IPS-18a (cell line): ENCODE data around the gene ESYT3.

ENCODE experiments used
- H3K27ac ChIP-seq: one replicate; pipeline ENCODE4 v1.5.1; 2013; ENCODE audit warnings: low read length
- H3K27me3 ChIP-seq: one replicate; pipeline ENCODE4 v1.6.1; 2013; ENCODE audit warnings: mild to moderate bottlenecking, low read length; ENCODE audit not compliant: control insufficient read depth, insufficient read depth
- H3K36me3 ChIP-seq: one replicate; pipeline ENCODE4 v1.6.1; 2013; ENCODE audit warnings: low read depth, low read length; ENCODE audit not compliant: control insufficient read depth
- H3K4me1 ChIP-seq: one replicate; pipeline ENCODE4 v1.6.1; 2013; ENCODE audit warnings: low read depth, low read length; ENCODE audit not compliant: control insufficient read depth
- H3K4me3 ChIP-seq: one replicate; pipeline ENCODE4 v1.5.1; 2013; ENCODE audit warnings: low read length
- H3K9ac ChIP-seq: one replicate; pipeline ENCODE4 v1.6.1; 2013; ENCODE audit warnings: mild to moderate bottlenecking, low read length, moderate library complexity
- H3K9me3 ChIP-seq: one replicate; pipeline ENCODE4 v1.6.1; 2013; ENCODE audit warnings: low read depth, low read length; ENCODE audit not compliant: control insufficient read depth

ESYT3 gene

GRCh38 chr3:138435840-138436239 lies 1.4 kb downstream of the ESYT3 start:
- Histone ChIP-seq H3K9ac (no peak overlapping the region), H3K27ac (no peak overlapping the region), H3K27me3 (peaks cover 49% of the 10 kb centered on the region), H3K9me3 (no peaks in the 10 kb centered on the region), H3K4me1 (no peaks in the 10 kb centered on the region), H3K4me3 (peak overlapping the region; percentile 76), H3K36me3 (no peaks in the 10 kb centered on the region)

GRCh38 chr3:138437281-138437680 lies 2.9 kb downstream of the ESYT3 start:
- Histone ChIP-seq H3K27ac (no peak overlapping the region), H3K9ac (no peak overlapping the region), H3K27me3 (peaks cover 49% of the 10 kb centered on the region), H3K4me3 (no peak overlapping the region), H3K4me1 (no peaks in the 10 kb centered on the region), H3K36me3 (no peaks in the 10 kb centered on the region), H3K9me3 (no peaks in the 10 kb centered on the region)

- Histone ChIP-seq H3K27me3 (peaks cover 33% of the 10 kb centered on the region), H3K36me3 (no peaks in the 10 kb centered on the region), H3K4me3 (no peak overlapping the region), H3K9ac (no peak overlapping the region), H3K4me1 (no peaks in the 10 kb centered on the region), H3K9me3 (no peaks in the 10 kb centered on the region), H3K27ac (no peak overlapping the region)
These were observed 4.5 kb downstream of the ESYT3 start for GRCh38 chr3:138438896-138439295.

GRCh38 chr3:138439646-138440045 lies 5.2 kb downstream of the ESYT3 start:
- Histone ChIP-seq H3K36me3 (no peaks in the 10 kb centered on the region), H3K4me1 (no peaks in the 10 kb centered on the region), H3K27me3 (peaks cover 26% of the 10 kb centered on the region), H3K9me3 (no peaks in the 10 kb centered on the region), H3K27ac (no peak overlapping the region), H3K4me3 (no peak overlapping the region), H3K9ac (no peak overlapping the region)

GRCh38 chr3:138440121-138440521 lies 5.7 kb downstream of the ESYT3 start:
- H3K36me3 ChIP-seq = no peaks in the 10 kb centered on the region

GRCh38 chr3:138440596-138440995 lies 6.2 kb downstream of the ESYT3 start:
- Histone ChIP-seq H3K36me3 (no peaks in the 10 kb centered on the region), H3K4me1 (no peaks in the 10 kb centered on the region), H3K9me3 (no peaks in the 10 kb centered on the region), H3K27ac (no peak overlapping the region), H3K27me3 (peaks cover 16% of the 10 kb centered on the region), H3K4me3 (no peak overlapping the region), H3K9ac (no peak overlapping the region)

More at GRCh38 chr3:138440121-138440521, 5.7 kb downstream of the ESYT3 start:
- no peak overlapping the region for H3K4me3 ChIP-seq
- H3K9me3 ChIP-seq = no peaks in the 10 kb centered on the region
- peaks cover 21% of the 10 kb centered on the region for H3K27me3 ChIP-seq
- no peak overlapping the region for H3K27ac ChIP-seq
- H3K4me1 ChIP-seq = no peaks in the 10 kb centered on the region
- no peak overlapping the region for H3K9ac ChIP-seq

- no peak overlapping the region for H3K9ac ChIP-seq
- H3K4me3 ChIP-seq = no peak overlapping the region
- H3K36me3 ChIP-seq = no peaks in the 10 kb centered on the region
- no peak overlapping the region for H3K27ac ChIP-seq
- no peaks in the 10 kb centered on the region for H3K9me3 ChIP-seq
- no peaks in the 10 kb centered on the region for H3K4me1 ChIP-seq
- peaks cover 10% of the 10 kb centered on the region for H3K27me3 ChIP-seq
These were observed 6.8 kb downstream of the ESYT3 start for GRCh38 chr3:138441256-138441655.

- H3K4me3 ChIP-seq = no peak overlapping the region
- H3K9ac ChIP-seq = no peak overlapping the region
- H3K9me3 ChIP-seq = no peaks in the 10 kb centered on the region
- peaks cover 5% of the 10 kb centered on the region for H3K27me3 ChIP-seq
- H3K4me1 ChIP-seq = no peaks in the 10 kb centered on the region
- no peak overlapping the region for H3K27ac ChIP-seq
- no peaks in the 10 kb centered on the region for H3K36me3 ChIP-seq
These were observed 7.3 kb downstream of the ESYT3 start for GRCh38 chr3:138441742-138442141.

- no peaks in the 10 kb centered on the region for H3K9me3 ChIP-seq
- no peaks in the 10 kb centered on the region for H3K4me1 ChIP-seq
- no peak overlapping the region for H3K9ac ChIP-seq
- H3K27me3 ChIP-seq = no peaks in the 10 kb centered on the region
- H3K4me3 ChIP-seq = no peak overlapping the region
- H3K36me3 ChIP-seq = no peaks in the 10 kb centered on the region
- H3K27ac ChIP-seq = no peak overlapping the region
These were observed 8.0 kb downstream of the ESYT3 start for GRCh38 chr3:138442433-138442832.

GRCh38 chr3:138443091-138443490 lies 8.7 kb downstream of the ESYT3 start:
- H3K27ac ChIP-seq = no peak overlapping the region
- H3K27me3 ChIP-seq = no peaks in the 10 kb centered on the region
- no peaks in the 10 kb centered on the region for H3K9me3 ChIP-seq
- no peaks in the 10 kb centered on the region for H3K36me3 ChIP-seq
- no peaks in the 10 kb centered on the region for H3K4me1 ChIP-seq
- no peak overlapping the region for H3K9ac ChIP-seq
- no peak overlapping the region for H3K4me3 ChIP-seq

GRCh38 chr3:138443521-138444503 lies 9.4 kb downstream of the ESYT3 start:
- H3K4me1 ChIP-seq = no peaks in the 10 kb centered on the region
- no peak overlapping the region for H3K27ac ChIP-seq
- H3K4me3 ChIP-seq = no peak overlapping the region
- no peaks in the 10 kb centered on the region for H3K27me3 ChIP-seq
- no peak overlapping the region for H3K9ac ChIP-seq
- no peaks in the 10 kb centered on the region for H3K9me3 ChIP-seq
- H3K36me3 ChIP-seq = no peaks in the 10 kb centered on the region

- Histone ChIP-seq H3K9ac (no peak overlapping the region), H3K4me3 (no peak overlapping the region), H3K36me3 (no peaks in the 10 kb centered on the region), H3K27ac (no peak overlapping the region), H3K4me1 (no peaks in the 10 kb centered on the region), H3K9me3 (no peaks in the 10 kb centered on the region), H3K27me3 (no peaks in the 10 kb centered on the region)
These were observed 10.8 kb downstream of the ESYT3 start for GRCh38 chr3:138445236-138445635.
